Activated CD8-positive, alpha-beta memory T cell treated with anti-CD3 and anti-CD28 coated beads, Interleukin-2, amount 50 U/mL, for 48 hours (primary cell): ENCODE results near the gene SPAST.
"Not testable (repeated sequence)": the region's sequence is repeated elsewhere in the genome, so short reads cannot be mapped to it uniquely, and the experiment has no call there.

ENCODE experiments used
- DNase-seq: peaks from one replicate; pipeline ENCODE4 v3.0.0-alpha.2; 2020

The SPAST gene

GRCh38 chr2:32063310-32064020 is at the start of gene SPAST:
Gene SPAST, plus strand, starts transcription at chr2:32063556. Its CDS starts 276 bp downstream, at chr2:32063832.
- DNase-seq = peak; percentile 98

- not testable (repeated sequence) for DNase-seq
Observed at GRCh38 chr2:32018789-32019482, 44.4 kb upstream of the SPAST start.

GRCh38 chr2:32034198-32034887 is 29.0 kb upstream of the SPAST start:
- not testable (repeated sequence) for DNase-seq

GRCh38 chr2:32039447-32040219 is 23.7 kb upstream of the SPAST start, which contains the start of gene DPY30:
Gene DPY30, minus strand, starts transcription at chr2:32039805. Its CDS starts 349 bp downstream, at chr2:32039456.
- DNase-seq = peak; percentile 95

DNA sequence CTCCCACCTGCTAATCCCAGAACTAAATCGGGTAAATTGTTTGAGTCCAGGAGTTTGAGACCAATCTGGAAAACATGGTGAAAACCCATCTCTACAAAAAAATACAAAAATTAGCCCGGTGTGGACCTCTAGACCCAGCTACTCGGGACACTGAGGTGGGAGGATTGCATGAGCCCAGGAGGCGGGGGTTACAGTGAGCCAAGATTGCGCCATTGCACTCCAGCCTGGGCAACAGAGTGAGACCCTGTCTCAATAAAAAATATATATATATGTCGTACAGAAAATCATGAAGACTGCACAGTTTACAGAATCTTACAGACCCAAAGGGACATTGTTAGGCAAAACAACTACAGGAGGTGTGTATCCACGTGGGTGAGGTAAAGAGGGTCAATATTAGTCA is 19.8 kb upstream of the SPAST start:
- no peak for DNase-seq

DNA sequence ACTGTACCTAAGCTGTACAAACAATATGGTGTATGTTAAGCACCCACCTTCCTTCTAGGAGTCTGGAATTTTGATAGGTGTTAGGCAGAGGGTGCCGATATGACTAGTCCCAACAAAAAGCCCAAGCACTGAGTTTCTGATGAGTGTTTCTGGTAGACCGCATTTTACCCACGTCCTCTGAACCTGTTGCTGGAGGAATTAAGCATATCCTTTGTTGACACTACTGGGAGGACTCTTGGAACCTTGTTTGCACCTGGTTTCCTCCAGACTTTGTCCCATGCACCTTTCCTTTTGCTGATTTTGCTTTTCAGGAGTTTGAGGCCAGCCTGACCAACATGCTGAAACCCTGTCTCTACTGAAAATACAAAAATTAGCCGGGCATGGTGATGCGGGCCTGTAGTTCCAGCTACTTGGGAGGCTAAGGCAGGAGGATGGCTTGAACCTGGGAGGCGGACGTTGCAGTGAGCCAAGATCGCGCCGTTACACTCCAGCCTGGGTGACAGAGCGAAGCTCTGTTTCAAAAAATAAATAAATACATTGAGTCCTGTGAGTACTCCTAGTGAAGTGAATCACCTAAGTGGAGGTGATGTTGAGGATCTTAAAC is 11.4 kb upstream of the SPAST start:
- no peak for DNase-seq

DNA sequence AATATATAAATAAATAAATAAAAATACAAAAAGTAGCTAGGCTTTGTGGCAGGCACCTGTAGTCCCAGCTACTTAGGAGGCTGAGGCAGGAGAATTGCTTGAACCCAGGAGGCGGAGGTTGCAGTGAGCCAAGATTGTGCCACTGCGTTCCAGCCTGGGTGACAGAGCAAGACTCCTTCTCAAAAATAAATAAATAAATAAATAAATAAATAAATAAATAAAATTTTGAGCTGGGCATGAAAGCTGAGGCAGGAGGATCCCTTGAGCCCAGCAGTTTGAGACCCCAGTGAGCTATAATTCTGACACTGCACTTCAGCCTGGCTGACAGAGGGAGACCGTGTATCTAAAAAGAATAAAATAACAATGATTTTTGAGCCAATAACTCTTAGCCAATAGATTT is 8.8 kb upstream of the SPAST start:
- not testable (repeated sequence) for DNase-seq

DNA sequence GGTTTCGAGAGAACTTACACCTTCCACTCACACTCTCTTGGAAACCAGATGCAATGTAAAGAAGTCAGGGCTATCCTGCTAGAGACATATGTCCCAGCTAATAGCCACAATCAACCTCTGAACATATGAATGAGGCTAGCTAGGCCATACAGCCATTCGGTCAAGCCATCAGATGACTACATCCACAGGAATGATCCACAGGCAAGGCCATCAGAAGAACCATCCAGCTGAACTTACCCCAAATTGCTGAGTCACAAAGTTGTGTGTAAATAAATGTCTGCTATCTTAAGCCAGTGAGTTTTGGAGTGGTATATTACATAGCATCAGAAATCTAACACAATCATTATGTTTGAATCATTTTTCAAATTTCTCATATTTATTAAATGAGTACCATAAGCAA is 5.2 kb upstream of the SPAST start:
- DNase-seq = no peak

GRCh38 chr2:32060266-32060665 is 3.1 kb upstream of the SPAST start:
- DNase-seq = no peak

- DNase-seq = no peak
Observed at GRCh38 chr2:32061430-32061829, 1.9 kb upstream of the SPAST start.

DNA sequence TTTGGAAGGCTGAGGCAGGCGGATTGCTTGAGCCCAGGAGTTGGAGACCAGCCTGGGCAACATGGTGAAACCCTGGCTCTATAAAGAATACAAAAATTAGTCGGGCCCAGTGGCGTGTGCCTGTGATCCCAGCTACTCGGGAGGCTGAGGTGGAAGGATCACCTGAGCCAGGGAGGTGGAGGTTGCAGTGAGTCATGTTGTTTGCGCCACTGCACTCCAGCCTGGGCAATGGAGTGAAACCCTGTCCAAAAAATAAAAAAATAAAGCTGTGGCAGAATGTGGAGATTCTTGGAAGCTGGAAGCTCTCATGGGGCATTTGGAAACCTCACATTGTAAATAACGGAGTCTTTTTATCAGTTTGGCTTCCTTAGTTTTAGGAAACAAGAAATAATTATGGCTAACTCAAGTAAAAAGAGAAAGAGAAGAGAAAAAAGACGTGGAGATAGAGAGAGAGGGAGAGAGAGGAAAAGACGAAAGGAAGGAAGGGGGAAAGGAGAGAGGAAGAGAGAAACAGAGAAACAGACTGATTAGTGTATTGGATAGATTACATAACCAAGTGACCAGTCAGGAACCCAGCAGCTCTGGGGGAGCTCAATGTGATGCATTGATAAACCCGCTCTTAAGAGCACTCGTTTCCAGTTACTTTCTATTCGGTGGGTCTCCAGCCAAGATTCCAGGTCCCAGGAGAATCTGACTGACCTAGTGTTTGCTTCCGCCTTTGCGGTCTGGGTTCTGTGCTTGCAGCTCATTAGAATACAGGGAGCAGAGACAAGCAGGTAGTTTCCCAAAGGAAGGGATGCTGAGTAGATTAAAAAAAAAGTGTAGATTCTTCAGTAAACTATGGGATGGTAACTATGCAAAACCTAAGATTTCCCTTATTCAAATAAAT is 1.1 kb upstream of the SPAST start:
- DNase-seq = no peak

- peak; percentile 59 for DNase-seq
Observed at GRCh38 chr2:32064021-32064601, 755 bp downstream of the SPAST start.

GRCh38 chr2:32064713-32065112 is 1.4 kb downstream of the SPAST start:
- no peak for DNase-seq

DNA sequence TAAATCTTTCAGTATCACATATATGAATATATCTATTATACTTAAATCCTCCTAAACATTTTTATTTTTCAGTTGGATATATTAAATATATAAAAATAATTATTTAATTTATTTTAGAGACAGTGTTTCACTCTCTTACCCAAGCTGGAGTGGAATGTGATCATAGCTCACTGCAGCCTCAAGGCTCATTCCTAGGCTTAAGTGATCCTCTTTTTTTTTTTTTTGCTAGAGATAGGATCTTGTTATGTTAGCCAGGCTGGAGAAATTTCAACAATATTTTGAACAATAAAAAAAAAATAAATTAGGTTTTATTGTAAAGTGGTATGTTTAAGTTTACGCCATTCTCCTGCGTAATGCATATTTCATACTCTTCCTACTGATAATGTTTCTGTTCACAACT is 4.2 kb downstream of the SPAST start:
- no peak for DNase-seq

DNA sequence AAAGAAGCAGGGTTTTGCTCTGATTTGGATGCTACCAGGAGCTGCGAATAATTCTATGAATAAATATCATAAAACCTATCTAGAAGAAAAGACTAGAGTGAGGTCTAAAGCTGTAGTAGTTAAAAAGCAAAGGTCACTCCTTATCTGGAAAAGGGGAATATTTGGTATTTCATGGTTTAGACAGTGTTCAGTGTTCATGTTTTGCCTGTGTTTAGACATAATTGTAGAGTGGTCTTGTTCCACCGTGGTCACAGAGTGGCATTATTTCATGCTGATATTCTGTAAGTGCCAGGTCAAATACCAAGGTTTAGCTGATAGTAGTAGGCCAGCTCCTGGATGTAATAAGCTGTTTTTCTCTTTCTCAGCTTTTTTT is 10.8 kb downstream of the SPAST start:
- DNase-seq = no peak

GRCh38 chr2:32095671-32096070 is 32.3 kb downstream of the SPAST start:
- DNase-seq = no peak

DNA sequence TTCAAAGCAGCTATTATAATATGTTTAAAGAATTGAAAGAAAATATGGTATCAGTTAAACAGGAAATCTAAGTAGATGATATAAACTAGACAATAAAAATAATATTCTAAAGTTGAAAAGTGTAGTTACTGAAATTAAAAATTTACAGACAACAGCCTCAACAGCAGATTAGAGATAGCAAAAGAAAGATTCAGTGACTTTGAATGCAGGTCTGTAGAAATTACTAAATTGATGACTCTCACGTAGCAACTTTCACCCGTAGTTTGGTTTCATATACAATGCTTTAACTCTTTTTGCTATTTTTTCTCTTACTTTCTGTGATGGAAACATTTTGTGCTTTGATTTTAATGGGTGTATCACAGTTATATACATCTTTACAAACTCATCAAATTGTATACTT is 44.8 kb downstream of the SPAST start:
- DNase-seq = no peak

- no peak for DNase-seq
Observed at GRCh38 chr2:32118055-32118454, 54.7 kb downstream of the SPAST start.

DNA sequence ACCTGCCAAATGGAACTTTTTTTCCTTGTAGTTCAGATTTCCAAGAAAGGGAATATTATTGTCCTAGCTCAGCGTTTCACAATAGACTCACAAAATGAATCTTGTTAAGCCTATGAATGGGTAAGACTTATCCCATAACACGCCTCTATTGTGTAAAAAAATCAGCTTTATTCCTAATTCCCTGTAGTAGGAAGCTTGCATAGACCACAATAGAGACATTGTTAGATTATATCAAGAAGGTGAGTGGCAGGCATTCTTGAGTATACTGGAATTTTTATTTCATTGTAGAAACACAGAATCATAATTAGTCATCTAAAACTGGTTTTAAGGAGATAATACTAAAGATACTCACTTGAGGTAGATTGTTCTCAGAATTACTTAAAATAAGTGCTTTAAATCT is 55.8 kb downstream of the SPAST start:
- no peak for DNase-seq

GRCh38 chr2:32124660-32125059 is 61.3 kb downstream of the SPAST start:
- DNase-seq = no peak

GRCh38 chr2:32128636-32129035 is 65.3 kb downstream of the SPAST start:
- no peak for DNase-seq
